GM12872 (cell line): ENCODE measurements around the gene THBD.

Source experiments
- TF ChIP-seq, protein P1 (sequence below): IDR thresholded peaks from 3 replicates; pipeline ENCODE4 v1.5.1; 2011; ENCODE audit warnings: low read depth, mild to moderate bottlenecking, low read length, moderate library complexity; ENCODE audit not compliant: insufficient read depth

The THBD gene

DNA sequence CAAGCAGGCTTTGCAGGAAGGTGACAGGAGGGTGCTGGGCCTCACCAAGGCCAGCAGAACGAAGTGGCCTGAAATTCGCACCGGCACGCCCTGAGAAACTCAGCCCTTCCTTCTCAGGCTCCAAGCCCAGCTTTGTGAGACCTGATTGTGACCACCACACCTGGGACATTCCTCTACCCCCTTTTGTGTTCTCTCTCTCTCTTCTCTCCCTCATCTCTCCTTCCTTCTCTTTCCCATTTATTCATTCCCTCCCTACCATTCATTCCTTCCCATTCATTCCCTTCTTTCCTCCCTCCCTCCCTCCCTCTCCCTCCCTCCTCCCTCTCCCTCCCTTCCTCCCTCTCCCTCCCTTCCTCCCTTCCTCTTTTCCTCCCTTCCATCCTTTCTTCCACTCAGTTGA is 27.8 kb upstream of the THBD start:
- TF ChIP-seq, protein P1, sequence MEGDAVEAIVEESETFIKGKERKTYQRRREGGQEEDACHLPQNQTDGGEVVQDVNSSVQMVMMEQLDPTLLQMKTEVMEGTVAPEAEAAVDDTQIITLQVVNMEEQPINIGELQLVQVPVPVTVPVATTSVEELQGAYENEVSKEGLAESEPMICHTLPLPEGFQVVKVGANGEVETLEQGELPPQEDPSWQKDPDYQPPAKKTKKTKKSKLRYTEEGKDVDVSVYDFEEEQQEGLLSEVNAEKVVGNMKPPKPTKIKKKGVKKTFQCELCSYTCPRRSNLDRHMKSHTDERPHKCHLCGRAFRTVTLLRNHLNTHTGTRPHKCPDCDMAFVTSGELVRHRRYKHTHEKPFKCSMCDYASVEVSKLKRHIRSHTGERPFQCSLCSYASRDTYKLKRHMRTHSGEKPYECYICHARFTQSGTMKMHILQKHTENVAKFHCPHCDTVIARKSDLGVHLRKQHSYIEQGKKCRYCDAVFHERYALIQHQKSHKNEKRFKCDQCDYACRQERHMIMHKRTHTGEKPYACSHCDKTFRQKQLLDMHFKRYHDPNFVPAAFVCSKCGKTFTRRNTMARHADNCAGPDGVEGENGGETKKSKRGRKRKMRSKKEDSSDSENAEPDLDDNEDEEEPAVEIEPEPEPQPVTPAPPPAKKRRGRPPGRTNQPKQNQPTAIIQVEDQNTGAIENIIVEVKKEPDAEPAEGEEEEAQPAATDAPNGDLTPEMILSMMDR = no peak

DNA sequence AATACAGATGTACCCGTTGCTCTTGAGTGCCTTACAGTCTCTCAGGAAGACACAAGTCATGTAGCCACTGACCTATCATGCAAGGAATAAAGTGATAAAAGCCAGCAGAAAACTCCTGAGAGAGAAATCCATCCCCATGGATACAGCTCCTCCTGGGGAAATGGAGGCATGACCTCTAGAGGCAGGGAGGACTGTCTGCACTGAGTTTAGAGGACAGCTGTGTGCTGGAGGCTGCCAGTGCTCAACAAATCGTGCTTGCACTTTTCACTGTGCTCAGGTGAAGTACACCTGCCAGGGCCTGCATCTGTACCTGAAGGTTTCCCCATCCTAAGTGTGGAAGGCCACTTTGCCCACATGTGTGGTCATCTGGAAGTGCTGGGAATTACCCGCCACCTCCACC is 24.6 kb upstream of the THBD start:
- TF ChIP-seq, protein P1 = no peak

DNA sequence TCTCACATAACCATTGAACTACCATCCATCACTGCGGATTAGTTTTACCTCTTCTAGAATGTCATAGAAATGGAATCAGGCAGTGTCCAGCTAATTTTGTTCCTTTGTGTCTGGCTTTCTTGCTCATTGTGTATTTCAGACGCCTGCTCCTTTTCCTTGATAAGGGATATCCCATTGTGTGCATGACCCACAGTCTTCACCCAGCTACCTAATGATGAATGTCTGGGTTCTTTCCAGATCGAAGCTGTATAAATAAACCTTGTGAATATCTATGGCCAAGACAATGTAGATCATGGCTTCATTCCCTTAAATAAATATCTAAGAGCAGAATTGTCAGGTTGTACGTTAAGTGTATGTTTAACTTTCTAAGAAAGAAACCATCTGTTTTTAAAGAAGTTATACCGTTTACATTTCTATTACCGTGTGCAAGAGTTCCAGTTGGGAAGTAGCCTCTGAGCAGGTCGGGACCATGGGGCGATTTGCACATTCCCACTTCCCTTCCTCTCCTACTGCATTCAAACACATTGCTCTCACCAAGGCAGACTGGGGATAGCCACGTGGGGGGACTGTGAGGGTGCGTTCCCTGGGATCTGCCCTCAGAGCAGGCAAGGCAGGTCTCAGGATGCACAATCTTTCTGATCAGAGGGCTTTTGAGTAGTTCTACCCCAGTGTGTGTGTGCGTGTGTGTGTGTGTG is 23.6 kb upstream of the THBD start:
- TF ChIP-seq, protein P1 = no peak

DNA sequence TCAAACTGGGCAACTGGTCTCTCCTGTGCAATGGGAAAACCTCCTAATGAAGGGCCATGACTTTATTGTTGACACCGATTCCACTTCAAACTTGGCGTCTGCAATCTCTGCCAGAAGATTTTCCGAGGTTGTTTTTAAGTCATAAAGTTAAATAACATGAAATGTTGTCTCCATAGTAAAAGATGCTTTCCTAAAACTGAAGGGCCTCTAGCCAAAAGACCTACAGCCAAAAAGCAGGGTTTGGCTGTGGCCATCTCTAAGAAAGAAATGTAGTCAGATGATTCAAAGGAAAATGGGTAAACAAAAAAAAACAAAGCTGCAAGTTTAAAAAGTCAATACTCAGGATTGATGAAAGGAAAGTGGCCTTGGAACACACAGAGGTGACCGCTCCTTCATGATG is 22.5 kb upstream of the THBD start:
- TF ChIP-seq, protein P1 = no peak

DNA sequence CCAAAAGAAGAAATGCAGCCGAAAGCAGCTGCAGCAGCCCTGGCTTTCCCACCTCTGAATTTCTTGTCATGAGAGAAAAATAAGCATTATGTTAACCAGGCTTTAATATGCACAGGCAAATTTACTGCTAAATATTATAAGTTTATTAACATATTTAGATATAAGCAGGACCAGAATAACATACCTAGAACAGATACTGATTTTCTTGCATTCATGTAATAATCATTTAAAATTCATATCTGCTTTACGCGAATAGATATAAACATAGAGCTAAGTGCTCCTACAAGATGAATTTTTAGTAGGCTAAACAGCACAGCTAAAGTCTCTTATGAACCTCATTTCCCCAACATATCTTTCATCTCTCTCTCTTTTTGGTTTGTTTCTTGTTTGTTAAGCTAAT is 21.9 kb upstream of the THBD start:
- TF ChIP-seq, protein P1 = no peak

DNA sequence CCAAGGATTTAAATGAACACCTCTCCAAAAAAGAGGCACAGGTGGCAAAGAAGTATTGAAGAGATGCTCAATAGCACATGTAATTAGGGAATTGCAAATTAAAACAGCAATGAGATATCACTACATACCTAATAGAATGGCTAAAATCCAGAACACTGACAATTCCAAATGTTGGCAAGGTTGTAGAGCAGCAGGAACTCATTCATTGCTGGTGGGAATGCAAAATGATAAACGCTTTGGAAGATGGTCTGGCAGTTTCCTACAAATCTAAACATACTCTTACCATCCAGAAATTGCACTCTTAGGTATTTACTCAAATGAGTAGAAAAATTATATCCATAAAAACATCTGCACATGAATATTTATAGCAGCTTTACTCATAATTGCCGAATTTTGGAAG is 19.6 kb upstream of the THBD start:
- TF ChIP-seq, protein P1 = no peak

DNA sequence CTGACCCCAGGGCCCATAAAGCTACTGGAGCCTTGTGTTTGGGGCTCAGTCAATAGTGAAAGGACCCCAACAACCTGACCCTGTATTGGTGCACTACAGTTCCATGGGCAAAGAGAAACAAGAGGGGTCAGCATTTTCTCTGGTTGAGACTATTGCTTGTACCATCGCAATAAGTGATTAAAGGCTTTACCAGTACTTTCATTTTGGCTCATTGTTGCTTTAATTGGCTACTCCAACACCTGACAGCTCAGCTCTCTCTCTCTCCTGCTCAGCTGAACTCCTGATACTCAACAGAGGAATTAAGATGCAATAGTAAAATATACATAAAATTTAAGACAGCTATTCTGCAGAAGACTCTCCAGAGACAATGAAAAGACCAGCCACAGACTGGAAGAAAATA is 18.8 kb upstream of the THBD start:
- TF ChIP-seq, protein P1 = no peak
